CD14-positive monocyte (primary cell): ENCODE results near the gene MC3R. TPM values are rescaled to one million over a fixed set of nuclear protein-coding genes. Genes with fewer than 3 reads are reported as not detected.

ENCODE experiments used
- DNase-seq, 3 donors: peaks; one replicate each; pipeline ENCODE4 v3.0.0-alpha.2; 2011 to 2022
- H2AFZ ChIP-seq: 2 replicates; pipeline ENCODE4 v1.6.0; 2012; ENCODE audit warnings: mild to moderate bottlenecking, low read depth, low read length, inconsistent platforms; ENCODE audit not compliant: insufficient read depth, poor library complexity, severe bottlenecking
- H3K27ac ChIP-seq, 2 donors: 1 replicate in 1 of 2; 2 replicates in 1 of 2; pipeline ENCODE4 v1.5.1; 2012 to 2013; ENCODE audit warnings: low read length in 2 of 2, control low read depth in 1 of 2, inconsistent platforms in 1 of 2, low read depth in 1 of 2, mild to moderate bottlenecking in 1 of 2
- H3K27me3 ChIP-seq, 2 donors: one replicate each; pipeline versions ENCODE4 v1.6.0 to v1.6.1; 2011 to 2013; ENCODE audit warnings: low read length in 2 of 2; ENCODE audit not compliant: control insufficient read depth in 2 of 2, insufficient read depth in 2 of 2
- H3K36me3 ChIP-seq, 2 donors: replicated peaks in 1 of 2; 1 replicate in 1 of 2; 2 replicates in 1 of 2; pipeline versions ENCODE4 v1.5.1 to v1.6.1; 2012 to 2013; ENCODE audit warnings: low read length in 2 of 2, control low read depth in 1 of 2, inconsistent platforms in 1 of 2, mild to moderate bottlenecking in 1 of 2; ENCODE audit not compliant: insufficient read depth in 2 of 2, control insufficient read depth in 1 of 2
- H3K4me1 ChIP-seq, 2 donors: 1 replicate in 1 of 2; 2 replicates in 1 of 2; pipeline versions ENCODE4 v1.5.1 to v1.6.1; 2012 to 2013; ENCODE audit warnings: low read length in 2 of 2, control low read depth in 1 of 2, inconsistent platforms in 1 of 2, mild to moderate bottlenecking in 1 of 2, moderate library complexity in 1 of 2; ENCODE audit not compliant: insufficient read depth in 2 of 2, control insufficient read depth in 1 of 2
- H3K4me2 ChIP-seq: replicated peaks from 2 replicates; pipeline ENCODE3; 2012; ENCODE audit warnings: low read length, moderate library complexity, mild to moderate bottlenecking; ENCODE audit not compliant: poor library complexity, severe bottlenecking; ENCODE audit errors: extremely low read depth
- H3K4me3 ChIP-seq, 3 experiments: fragments of 200-600 bp in 1 of 3; sonication (generic) in 1 of 3; replicated peaks in 1 of 3; 1 replicate in 2 of 3; 2 replicates in 1 of 3; pipeline ENCODE4 v1.5.1; 2011 to 2013; ENCODE audit warnings: low read length in 3 of 3, mild to moderate bottlenecking in 3 of 3, control low read depth in 2 of 3, low read depth in 2 of 3, inconsistent platforms in 1 of 3, moderate library complexity in 1 of 3
- H3K79me2 ChIP-seq: 2 replicates; pipeline ENCODE4 v1.6.0; 2012; ENCODE audit warnings: mild to moderate bottlenecking, control low read depth, inconsistent platforms, low read length, moderate library complexity; ENCODE audit not compliant: insufficient read depth
- H3K9ac ChIP-seq: 2 replicates; pipeline ENCODE4 v1.6.0; 2017; ENCODE audit warnings: low read length, mild to moderate bottlenecking; ENCODE audit not compliant: insufficient read depth, poor library complexity, severe bottlenecking
- H3K9me3 ChIP-seq, 2 donors: replicated peaks in 1 of 2; 1 replicate in 1 of 2; 2 replicates in 1 of 2; pipeline versions ENCODE4 v1.5.1 to v1.6.1; 2012 to 2013; ENCODE audit warnings: low read length in 2 of 2, control low read depth in 1 of 2; ENCODE audit not compliant: control insufficient read depth in 1 of 2, insufficient read depth in 1 of 2
- H4K20me1 ChIP-seq: 2 replicates; pipeline ENCODE4 v1.6.0; 2012; ENCODE audit warnings: mild to moderate bottlenecking, low read length, control low read depth, moderate library complexity; ENCODE audit not compliant: insufficient read depth
- H3K27ac Mint-ChIP-seq, 7 donors: one replicate each; pipeline ENCODE4 v1.8.0; 2020; ENCODE audit warnings: mild to moderate bottlenecking in 7 of 7, mixed read lengths in 7 of 7, moderate library complexity in 6 of 7, inconsistent platforms in 2 of 7
- H3K27me3 Mint-ChIP-seq, 3 donors: one replicate each; pipeline ENCODE4 v1.8.0; 2021 to 2022; ENCODE audit warnings: low read depth in 3 of 3, mild to moderate bottlenecking in 3 of 3, mixed read lengths in 3 of 3, moderate library complexity in 3 of 3, inconsistent platforms in 1 of 3
- H3K36me3 Mint-ChIP-seq, 2 donors: one replicate each; pipeline ENCODE4 v1.8.0; 2020; ENCODE audit warnings: mixed read lengths in 2 of 2, inconsistent platforms in 1 of 2, mild to moderate bottlenecking in 1 of 2
- H3K4me1 Mint-ChIP-seq: one replicate; pipeline ENCODE4 v1.8.0; 2020; ENCODE audit warnings: mild to moderate bottlenecking, mixed read lengths
- H3K4me3 Mint-ChIP-seq, 2 donors: one replicate each; pipeline ENCODE4 v1.8.0; 2020; ENCODE audit warnings: mild to moderate bottlenecking in 2 of 2, mixed read lengths in 2 of 2, moderate library complexity in 1 of 2
- H3K9me3 Mint-ChIP-seq, 7 donors: one replicate each; pipeline ENCODE4 v1.8.0; 2020 to 2022; ENCODE audit warnings: mixed read lengths in 7 of 7, mild to moderate bottlenecking in 6 of 7, moderate library complexity in 6 of 7, inconsistent platforms in 2 of 7
- WGBS: methylation state at CpG from one replicate; pipeline ENCODE4 v1.1.5; 2013; ENCODE audit warnings: missing lambda C conversion rate; ENCODE audit not compliant: insufficient coverage; 5-methylcytosine and 5-hydroxymethylcytosine counted together
- intact Hi-C, 2 donors: fragments of 100-400 bp; cut with micrococcal nuclease; formaldehyde crosslinking; loops; one replicate each; pipeline versions ENCODE4 v1.15.0 to v1.15.1; 2023
- polyA plus RNA-seq, 3 donors: library from polyadenylated mRNA; depleted of rRNA in 1 of 3; unstranded in 2 of 3; stranded (reverse) in 1 of 3; fragments of 300-500 nt in 2 of 3; fragments of >200 nt in 1 of 3; fragmentation: Illumina TruSeq in 2 of 3; gene quantifications; 1 replicate in 2 of 3; 2 replicates in 1 of 3; pipeline ENCODE4 v1.2.3, GENCODE V29; 2012 to 2021
- TF ChIP-seq, protein P1 (sequence below): fragments of 200-600 bp; IDR thresholded peaks from one replicate; pipeline ENCODE4 v1.8.0; 2022; ENCODE audit warnings: antibody characterized with exemption, mild to moderate bottlenecking

Gene MC3R
- polyA plus RNA-seq, 3 donors = not detected

DNA sequence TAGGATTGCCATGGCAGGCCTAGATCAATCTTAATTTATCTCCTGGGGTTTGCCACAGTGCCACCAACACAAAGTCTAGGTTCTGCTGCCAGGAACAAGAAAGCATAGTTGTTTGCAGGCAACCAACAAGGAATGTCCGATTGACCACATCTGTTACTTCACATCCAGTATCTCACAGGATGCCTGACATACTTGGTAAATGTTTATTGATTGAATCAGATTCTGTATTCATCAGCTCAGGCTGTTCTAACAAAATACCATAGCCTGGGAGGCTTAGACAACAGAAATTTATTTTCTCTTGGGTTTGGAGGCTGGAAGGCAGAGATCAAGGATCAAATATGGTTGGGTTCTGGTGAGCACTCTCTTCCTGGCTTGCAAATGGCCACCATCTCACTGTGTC is 26.3 kb upstream of the MC3R start:
- no peaks in the 10 kb centered on the region for H3K27me3 ChIP-seq
- no peak overlapping the region for H3K9ac ChIP-seq
- H3K4me2 ChIP-seq = no peak overlapping the region
- H3K36me3 ChIP-seq = no peaks in the 10 kb centered on the region
- H4K20me1 ChIP-seq = no peaks in the 10 kb centered on the region
- Mint-ChIP-seq H3K4me1 (no peaks in the 10 kb centered on the region), H3K9me3 (peaks cover 0 to 10% (median 4%) of the 10 kb centered on the region in 7 donors), H3K27ac (no peak overlapping the region), H3K4me3 (no peak overlapping the region), H3K27me3 (peaks cover 2 to 5% (median 4%) of the 10 kb centered on the region in 3 donors), H3K36me3 (no peaks in the 10 kb centered on the region)
- no peaks in the 10 kb centered on the region for H3K4me1 ChIP-seq
- H2AFZ ChIP-seq = no peak overlapping the region
- H3K4me3 ChIP-seq = no peak overlapping the region
- no peak for DNase-seq
- no peak overlapping the region for H3K27ac ChIP-seq
- WGBS = no CpG with 5 or more reads among the region's 1 CpG
- TF ChIP-seq, protein P1, sequence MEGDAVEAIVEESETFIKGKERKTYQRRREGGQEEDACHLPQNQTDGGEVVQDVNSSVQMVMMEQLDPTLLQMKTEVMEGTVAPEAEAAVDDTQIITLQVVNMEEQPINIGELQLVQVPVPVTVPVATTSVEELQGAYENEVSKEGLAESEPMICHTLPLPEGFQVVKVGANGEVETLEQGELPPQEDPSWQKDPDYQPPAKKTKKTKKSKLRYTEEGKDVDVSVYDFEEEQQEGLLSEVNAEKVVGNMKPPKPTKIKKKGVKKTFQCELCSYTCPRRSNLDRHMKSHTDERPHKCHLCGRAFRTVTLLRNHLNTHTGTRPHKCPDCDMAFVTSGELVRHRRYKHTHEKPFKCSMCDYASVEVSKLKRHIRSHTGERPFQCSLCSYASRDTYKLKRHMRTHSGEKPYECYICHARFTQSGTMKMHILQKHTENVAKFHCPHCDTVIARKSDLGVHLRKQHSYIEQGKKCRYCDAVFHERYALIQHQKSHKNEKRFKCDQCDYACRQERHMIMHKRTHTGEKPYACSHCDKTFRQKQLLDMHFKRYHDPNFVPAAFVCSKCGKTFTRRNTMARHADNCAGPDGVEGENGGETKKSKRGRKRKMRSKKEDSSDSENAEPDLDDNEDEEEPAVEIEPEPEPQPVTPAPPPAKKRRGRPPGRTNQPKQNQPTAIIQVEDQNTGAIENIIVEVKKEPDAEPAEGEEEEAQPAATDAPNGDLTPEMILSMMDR = no peak
- peaks cover 0 to 4% of the 10 kb centered on the region in 2 donors for H3K9me3 ChIP-seq
- no peaks in the 10 kb centered on the region for H3K79me2 ChIP-seq
- intact Hi-C loops = no loop called here

DNA sequence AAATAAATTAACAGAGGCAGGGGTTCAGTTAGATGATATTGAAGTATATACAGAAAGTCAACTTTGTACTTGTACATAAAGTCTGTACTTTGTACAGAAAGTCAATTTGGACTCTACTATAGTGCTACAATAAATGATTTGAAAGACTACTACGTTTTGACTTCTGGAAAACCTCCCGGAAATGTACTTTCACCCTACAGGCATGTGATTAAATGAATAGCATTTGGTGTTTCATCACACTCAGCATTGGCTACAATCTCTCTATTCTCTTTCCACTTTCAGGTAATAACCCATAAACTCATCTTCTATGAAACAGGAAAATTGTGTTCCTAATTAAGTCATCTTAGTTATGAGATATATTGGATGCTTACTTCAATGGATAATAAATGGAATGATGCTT is 25.6 kb upstream of the MC3R start:
- Histone ChIP-seq H3K4me3 (no peak overlapping the region), H3K36me3 (no peaks in the 10 kb centered on the region), H2AFZ (no peak overlapping the region), H4K20me1 (no peaks in the 10 kb centered on the region), H3K9me3 (peaks cover 0 to 4% of the 10 kb centered on the region in 2 donors), H3K9ac (no peak overlapping the region), H3K27ac (no peak overlapping the region), H3K4me2 (no peak overlapping the region), H3K4me1 (no peaks in the 10 kb centered on the region), H3K27me3 (no peaks in the 10 kb centered on the region), H3K79me2 (no peaks in the 10 kb centered on the region)
- H3K4me1 Mint-ChIP-seq = no peaks in the 10 kb centered on the region
- intact Hi-C loops = no loop called here
- no peak for DNase-seq
- H3K27me3 Mint-ChIP-seq = peaks cover 2 to 6% (median 5%) of the 10 kb centered on the region in 3 donors
- peaks cover 0 to 10% (median 6%) of the 10 kb centered on the region in 7 donors for H3K9me3 Mint-ChIP-seq
- no CpG with 5 or more reads among the region's 2 CpGs for WGBS
- no peaks in the 10 kb centered on the region for H3K36me3 Mint-ChIP-seq
- TF ChIP-seq, protein P1 = no peak
- no peak overlapping the region for H3K4me3 Mint-ChIP-seq
- H3K27ac Mint-ChIP-seq = no peak overlapping the region
